COLO829 (cell line): ENCODE data around the gene ZNF79.

Experiments
- DNase-seq: peaks from one replicate; pipeline ENCODE4 v3.0.0; 2012; ENCODE audit warnings: low spot score

The ZNF79 gene

GRCh38 chr9:127398715-127399400, 25.3 kb upstream of the ZNF79 start:
- no peak for DNase-seq

DNA sequence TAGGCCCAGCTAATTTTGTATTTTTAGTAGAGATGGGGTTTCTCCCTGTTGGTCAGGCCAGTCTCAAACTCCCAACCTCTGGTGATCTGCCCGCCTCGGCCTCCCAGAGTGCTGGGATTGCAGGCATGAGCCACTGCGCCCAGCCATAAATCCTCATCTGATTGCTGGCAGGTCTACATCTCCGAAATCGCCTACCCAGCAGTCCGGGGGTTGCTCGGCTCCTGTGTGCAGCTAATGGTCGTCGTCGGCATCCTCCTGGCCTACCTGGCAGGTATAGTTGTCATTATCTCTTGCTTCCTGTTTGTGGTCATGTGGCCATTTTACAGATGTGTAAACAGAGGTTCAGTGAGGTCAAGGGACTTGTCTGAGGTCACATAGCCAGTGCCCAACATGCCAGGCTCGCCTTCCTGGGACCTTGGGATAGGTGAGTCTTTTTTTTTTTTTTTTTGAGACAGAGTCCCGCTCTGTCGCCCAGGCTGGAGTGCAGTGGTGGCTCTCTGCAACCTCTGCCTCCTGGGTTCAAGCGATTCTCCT, 24.4 kb upstream of the ZNF79 start:
- no peak for DNase-seq

DNA sequence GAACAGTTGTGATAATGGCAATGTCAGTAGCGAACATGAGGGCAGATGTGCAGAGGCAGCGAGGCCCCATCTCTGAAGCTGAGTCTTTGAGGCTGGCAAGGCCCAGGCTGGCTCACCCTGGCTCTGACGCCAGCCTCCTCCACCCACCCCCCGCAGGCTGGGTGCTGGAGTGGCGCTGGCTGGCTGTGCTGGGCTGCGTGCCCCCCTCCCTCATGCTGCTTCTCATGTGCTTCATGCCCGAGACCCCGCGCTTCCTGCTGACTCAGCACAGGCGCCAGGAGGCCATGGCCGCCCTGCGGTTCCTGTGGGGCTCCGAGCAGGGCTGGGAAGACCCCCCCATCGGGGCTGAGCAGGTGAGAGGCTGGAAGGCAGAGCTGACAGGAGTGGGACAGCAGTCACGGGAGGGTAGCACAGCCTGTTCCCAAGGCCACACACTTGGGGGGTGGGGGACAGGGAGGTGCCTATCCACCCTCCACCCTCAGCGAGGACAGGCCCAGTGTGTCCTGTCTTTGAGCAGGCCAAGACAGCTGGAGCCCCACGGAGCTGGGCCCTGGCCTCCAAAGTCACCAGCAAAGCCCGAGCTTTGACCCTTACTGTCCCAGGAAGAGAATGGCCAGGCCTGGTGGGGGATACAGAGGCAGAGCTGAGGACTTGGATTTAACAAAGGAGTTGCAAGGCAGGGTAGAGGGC, 21.6 kb upstream of the ZNF79 start:
- DNase-seq = no peak

DNA sequence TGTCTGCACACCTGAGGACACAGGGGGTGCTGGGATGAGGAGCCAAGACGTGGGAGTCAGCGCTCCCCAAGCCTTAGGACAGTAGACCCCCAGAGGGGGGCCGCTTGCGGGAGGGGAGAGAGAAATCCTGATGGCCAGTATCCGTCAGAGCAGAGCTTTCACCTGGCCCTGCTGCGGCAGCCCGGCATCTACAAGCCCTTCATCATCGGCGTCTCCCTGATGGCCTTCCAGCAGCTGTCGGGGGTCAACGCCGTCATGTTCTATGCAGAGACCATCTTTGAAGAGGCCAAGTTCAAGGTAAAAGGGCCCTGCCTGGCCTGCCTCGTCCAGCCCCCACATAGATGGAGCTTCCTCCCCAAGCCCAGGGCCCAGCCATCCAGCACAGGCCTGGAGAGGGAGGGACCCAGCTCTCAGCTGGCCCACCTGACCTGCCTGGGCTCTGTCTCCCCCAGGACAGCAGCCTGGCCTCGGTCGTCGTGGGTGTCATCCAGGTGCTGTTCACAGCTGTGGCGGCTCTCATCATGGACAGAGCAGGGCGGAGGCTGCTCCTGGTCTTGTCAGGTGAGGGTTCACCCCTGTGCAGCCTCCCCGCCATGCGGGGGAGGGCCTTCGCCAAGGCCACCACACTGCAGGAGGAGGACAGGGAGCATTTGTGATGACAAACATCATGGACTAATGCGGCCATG, 20.5 kb upstream of the ZNF79 start:
- no peak for DNase-seq

DNA sequence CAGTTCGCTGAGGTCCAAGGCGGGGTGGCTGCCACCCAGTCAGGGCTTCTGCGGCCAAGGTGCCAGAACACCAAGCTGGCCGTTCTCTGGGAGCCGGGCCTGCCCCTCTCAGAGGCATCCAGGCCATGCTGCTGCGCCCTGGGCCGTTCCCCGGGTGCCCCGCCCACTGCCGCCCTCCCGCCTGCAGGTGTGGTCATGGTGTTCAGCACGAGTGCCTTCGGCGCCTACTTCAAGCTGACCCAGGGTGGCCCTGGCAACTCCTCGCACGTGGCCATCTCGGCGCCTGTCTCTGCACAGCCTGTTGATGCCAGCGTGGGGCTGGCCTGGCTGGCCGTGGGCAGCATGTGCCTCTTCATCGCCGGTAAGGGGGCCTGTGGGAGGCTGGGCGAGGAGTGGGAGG, 19.6 kb upstream of the ZNF79 start:
- no peak for DNase-seq

- DNase-seq = no peak
Observed at GRCh38 chr9:127405344-127406125, 18.6 kb upstream of the ZNF79 start.

- no peak for DNase-seq
Observed at GRCh38 chr9:127406799-127407491, 17.2 kb upstream of the ZNF79 start.

- DNase-seq = no peak
Observed at GRCh38 chr9:127407492-127407843, 16.7 kb upstream of the ZNF79 start.

GRCh38 chr9:127411122-127411521, 13.1 kb upstream of the ZNF79 start:
- no peak for DNase-seq

DNA sequence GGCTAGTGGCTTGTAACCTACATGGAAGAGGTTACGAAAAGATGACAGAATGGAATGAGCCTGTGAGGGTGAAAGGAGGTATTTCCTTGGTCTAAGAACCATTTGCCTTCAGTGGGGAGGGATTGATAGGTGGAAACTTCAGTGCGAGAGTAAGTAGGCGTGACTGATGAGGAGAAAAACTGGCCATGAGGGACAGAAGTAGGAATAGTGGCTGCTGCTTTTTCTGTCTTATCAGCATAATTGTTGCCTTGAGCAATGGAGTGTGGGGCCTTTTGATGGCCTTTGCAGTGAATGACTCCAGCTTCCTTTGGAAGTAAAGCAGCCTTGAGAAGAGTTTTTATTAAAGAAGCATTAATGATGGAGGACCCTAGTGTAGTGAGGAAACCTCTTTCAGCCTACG, 9.0 kb upstream of the ZNF79 start:
- no peak for DNase-seq

- DNase-seq = no peak
Observed at GRCh38 chr9:127415657-127416056, 8.5 kb upstream of the ZNF79 start.

- peak; percentile 86 for DNase-seq
Observed at GRCh38 chr9:127417131-127418036, 6.8 kb upstream of the ZNF79 start.

DNA sequence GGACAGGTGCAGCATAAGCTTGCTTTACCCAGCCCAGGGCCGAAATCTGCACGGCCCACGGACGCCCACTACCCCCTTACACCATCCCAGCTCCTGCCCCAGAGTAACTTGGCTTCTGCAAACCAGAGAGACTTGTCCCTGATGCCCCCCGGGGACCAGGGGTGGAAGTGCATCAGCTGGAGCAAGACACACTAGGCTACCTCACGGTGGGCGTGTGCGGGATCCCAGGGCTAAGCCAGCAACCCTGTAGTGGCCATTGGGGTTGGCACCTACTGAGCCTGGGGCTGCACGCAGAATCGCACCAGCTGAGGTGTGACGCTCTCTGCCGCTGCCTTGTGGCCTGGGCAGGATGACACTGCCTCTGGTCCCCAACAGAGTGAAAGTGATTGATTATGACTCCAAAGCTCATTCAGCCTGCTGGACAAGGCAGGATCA, 6.1 kb upstream of the ZNF79 start:
- no peak for DNase-seq

GRCh38 chr9:127419348-127419747, 4.8 kb upstream of the ZNF79 start:
- DNase-seq = no peak

- no peak for DNase-seq
Observed at GRCh38 chr9:127421057-127421456, 3.1 kb upstream of the ZNF79 start.

DNA sequence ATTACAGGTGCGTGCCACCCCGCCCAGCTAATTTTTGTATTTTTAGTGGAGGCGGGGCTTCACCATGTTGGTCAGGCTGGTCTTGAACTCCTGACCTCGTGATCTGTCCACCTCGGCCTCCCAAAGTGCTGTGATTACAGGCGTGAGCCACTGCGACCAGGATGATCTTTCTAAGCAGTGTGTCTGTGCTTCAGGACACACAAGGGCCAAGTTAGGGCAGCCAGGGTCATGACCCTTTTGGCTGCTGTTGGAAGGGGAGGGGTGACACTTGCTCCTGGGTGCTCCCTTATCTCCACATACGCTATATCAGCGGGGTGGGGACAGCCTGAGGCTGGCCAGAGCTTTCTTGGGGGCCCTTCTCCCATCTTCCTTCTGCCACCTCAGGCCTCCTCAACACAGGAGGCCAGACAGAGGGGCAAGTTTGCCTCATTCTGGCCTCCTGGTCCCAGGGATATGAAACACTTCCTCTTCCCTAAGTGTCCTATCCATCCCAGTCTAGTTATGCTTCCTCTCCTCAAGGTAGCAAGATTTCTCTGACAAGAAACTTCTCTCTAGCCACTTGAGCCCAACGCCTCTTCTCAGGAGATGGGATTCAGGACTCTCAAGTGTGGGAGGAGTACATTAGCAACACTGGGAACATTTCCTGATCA, 1.9 kb upstream of the ZNF79 start:
- DNase-seq = no peak

DNA sequence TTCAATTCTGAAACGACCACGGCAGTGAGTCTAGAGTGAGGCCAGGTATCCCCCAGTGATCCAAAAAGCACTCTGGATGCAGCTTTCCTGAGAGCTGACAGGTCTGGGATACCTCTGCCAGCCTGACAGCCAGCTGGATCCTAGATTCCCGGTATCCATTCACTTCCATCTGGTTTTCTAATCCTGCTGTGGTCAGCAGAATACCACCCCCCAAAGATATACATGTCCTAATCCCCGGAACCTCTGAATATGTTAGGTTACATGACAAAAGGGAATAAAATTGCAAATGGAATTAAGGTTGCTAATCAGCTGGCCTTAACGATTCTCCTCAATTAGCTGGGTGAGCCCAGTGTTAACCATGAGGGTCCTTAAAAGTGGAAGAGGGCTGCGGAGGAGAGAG, 1.4 kb upstream of the ZNF79 start:
- no peak for DNase-seq

DNA sequence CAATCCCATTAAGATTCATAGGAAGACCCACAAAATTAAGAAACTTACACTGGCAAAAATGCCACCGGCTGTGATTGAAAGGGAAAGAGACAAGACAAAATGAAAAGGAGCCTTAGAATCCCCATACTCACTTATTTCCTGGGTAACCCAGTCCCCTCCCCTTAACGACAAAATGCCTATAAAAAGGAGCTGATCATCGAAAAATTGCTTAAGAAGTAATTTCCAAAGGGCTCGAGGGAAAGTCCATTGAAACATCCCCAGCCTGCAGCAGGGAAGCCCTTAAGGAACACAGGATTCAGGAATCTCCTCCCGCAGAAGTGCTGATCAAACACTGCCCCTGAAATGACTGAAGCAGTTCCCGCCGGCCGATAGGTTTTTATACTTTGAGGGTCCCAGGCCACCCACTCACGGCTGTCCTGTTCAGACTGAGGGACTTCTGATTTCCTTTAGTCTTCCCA, 677 bp upstream of the ZNF79 start:
- DNase-seq = no peak

GRCh38 chr9:127424676-127424999, 456 bp downstream of the ZNF79 start:
- DNase-seq = no peak

- no peak for DNase-seq
Observed at GRCh38 chr9:127426756-127427155, 2.6 kb downstream of the ZNF79 start.
